HCT116 (cell line): ENCODE data around the gene HEPACAM.

ENCODE experiments used
- POLR2AphosphoS5 ChIP-seq: IDR thresholded peaks from 2 replicates; pipeline ENCODE4 v1.6.1; 2011; ENCODE audit warnings: mild to moderate bottlenecking, low read depth, low read length, moderate library complexity
- TF ChIP-seq, protein P1 (sequence below), 3 experiments: fragments of 200-600 bp in 1 of 3; sonication (generic) in 1 of 3; IDR thresholded peaks in 2 of 3; conservative IDR thresholded peaks in 1 of 3; 2 replicates each; pipeline ENCODE4 v1.5.1; 2012 to 2017; ENCODE audit warnings: low read depth in 2 of 3, low read length in 2 of 3, antibody characterized with exemption in 1 of 3, borderline replicate concordance in 1 of 3, control low read depth in 1 of 3, mild to moderate bottlenecking in 1 of 3, mixed read lengths in 1 of 3, mixed run types in 1 of 3, moderate library complexity in 1 of 3; ENCODE audit not compliant: insufficient read depth in 1 of 3

DNA sequence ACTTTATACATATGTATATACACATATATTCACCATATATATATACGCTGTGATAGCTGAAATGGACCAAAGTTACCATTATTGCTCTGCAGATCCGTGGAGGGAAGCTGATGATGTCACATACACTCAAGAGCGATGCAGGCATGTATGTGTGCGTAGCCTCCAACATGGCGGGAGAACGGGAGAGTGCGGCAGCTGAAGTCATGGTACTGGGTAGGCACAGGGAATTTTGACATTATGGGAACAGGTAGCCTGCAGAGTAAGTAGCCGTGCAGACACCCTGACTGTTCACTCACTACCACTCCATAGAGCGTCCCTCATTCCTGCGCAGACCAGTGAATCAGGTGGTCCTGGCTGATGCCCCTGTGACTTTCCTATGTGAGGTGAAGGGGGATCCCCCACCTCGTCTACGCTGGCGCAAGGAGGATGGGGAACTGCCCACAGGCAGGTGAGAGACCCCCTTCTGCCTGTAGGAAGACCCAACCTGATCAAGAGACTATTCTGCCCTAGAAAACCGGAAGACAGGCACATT, 65.9 kb downstream of the HEPACAM start:
- TF ChIP-seq, protein P1, sequence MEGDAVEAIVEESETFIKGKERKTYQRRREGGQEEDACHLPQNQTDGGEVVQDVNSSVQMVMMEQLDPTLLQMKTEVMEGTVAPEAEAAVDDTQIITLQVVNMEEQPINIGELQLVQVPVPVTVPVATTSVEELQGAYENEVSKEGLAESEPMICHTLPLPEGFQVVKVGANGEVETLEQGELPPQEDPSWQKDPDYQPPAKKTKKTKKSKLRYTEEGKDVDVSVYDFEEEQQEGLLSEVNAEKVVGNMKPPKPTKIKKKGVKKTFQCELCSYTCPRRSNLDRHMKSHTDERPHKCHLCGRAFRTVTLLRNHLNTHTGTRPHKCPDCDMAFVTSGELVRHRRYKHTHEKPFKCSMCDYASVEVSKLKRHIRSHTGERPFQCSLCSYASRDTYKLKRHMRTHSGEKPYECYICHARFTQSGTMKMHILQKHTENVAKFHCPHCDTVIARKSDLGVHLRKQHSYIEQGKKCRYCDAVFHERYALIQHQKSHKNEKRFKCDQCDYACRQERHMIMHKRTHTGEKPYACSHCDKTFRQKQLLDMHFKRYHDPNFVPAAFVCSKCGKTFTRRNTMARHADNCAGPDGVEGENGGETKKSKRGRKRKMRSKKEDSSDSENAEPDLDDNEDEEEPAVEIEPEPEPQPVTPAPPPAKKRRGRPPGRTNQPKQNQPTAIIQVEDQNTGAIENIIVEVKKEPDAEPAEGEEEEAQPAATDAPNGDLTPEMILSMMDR (IDR thresholded peaks at IDR 0.05 in 2 of 3, conservative IDR thresholded peaks at IDR 0.05 in 1 of 3; ENCODE audit: borderline replicate concordance in 1 of 3, insufficient read depth in 1 of 3, low read depth in 2 of 3, low read length in 2 of 3) = no peak
- TF ChIP-seq POLR2AphosphoS5 = no peak
